Heart left ventricle (tissue), 16 donors: ENCODE results near the gene PDE6A. TPM values are rescaled to one million over a fixed set of nuclear protein-coding genes. Genes with fewer than 3 reads are reported as not detected.
A peak's percentile ranks its signal among the peaks of the same experiment; 100 is the strongest.

ENCODE experiments used
- ATAC-seq, 4 donors: fragments of 200-7000 bp; cut with Tn5 transposase; one replicate each; pipeline ENCODE4 v1.9.1; 2020 to 2022; ENCODE audit warnings: moderate library complexity in 4 of 4, mild to moderate bottlenecking in 3 of 4, moderate number of reproducible peaks in 1 of 4
- DNase-seq, 5 donors: peaks; one replicate each; pipeline ENCODE4 v3.0.0-alpha.2; 2020
- H3K27ac ChIP-seq, 12 donors: fragments of 200-600 bp; sonication (generic) in 4 of 12; one replicate each; pipeline versions ENCODE4 v1.5.0 to v1.8.0; 2016 to 2022; ENCODE audit warnings: mild to moderate bottlenecking in 2 of 12
- H3K27me3 ChIP-seq, 9 donors: fragments of 200-600 bp; sonication (generic) in 2 of 9; one replicate each; pipeline versions ENCODE4 v1.5.1 to v1.8.0; 2016 to 2022; ENCODE audit warnings: mild to moderate bottlenecking in 3 of 9
- H3K36me3 ChIP-seq, 9 donors: fragments of 200-600 bp; sonication (generic) in 2 of 9; one replicate each; pipeline versions ENCODE4 v1.5.0 to v1.8.0; 2018 to 2022; ENCODE audit warnings: mild to moderate bottlenecking in 2 of 9
- H3K4me1 ChIP-seq, 12 donors: fragments of 200-600 bp; sonication (generic) in 4 of 12; one replicate each; pipeline versions ENCODE4 v1.5.0 to v1.8.0; 2016 to 2022; ENCODE audit warnings: mild to moderate bottlenecking in 3 of 12
- H3K4me3 ChIP-seq, 12 donors: fragments of 200-600 bp; sonication (generic) in 4 of 12; one replicate each; pipeline versions ENCODE4 v1.5.0 to v1.8.0; 2017 to 2022; ENCODE audit warnings: mild to moderate bottlenecking in 9 of 12, moderate library complexity in 4 of 12
- H3K9me3 ChIP-seq, 12 donors: fragments of 200-600 bp; sonication (generic) in 4 of 12; one replicate each; pipeline versions ENCODE4 v1.5.0 to v1.8.0; 2016 to 2022; ENCODE audit warnings: mild to moderate bottlenecking in 1 of 12
- POLR2A ChIP-seq, 2 donors: fragments of 450-650 bp; IDR thresholded peaks; one replicate each; pipeline ENCODE4 v1.6.1; 2017; ENCODE audit warnings: antibody characterized with exemption in 2 of 2, mild to moderate bottlenecking in 2 of 2, moderate library complexity in 2 of 2
- WGBS, 4 donors: extraction: QIAGEN DNeasy Blood & Tissue Kit in 2 of 4; methylation state at CpG; one replicate each; pipeline versions ENCODE4 v1.1.5 to v1.1.7; 2013 to 2018; 5-methylcytosine and 5-hydroxymethylcytosine counted together
- intact Hi-C, 10 donors: fragments of 100-400 bp; cut with DNase I; formaldehyde crosslinking; loops; one replicate each; pipeline versions ENCODE4 v1.11.1 to v1.14.2; 2022
- polyA plus RNA-seq, 2 donors: library from polyadenylated mRNA; stranded (reverse); fragments of 200-250 nt; gene quantifications; one replicate each; pipeline ENCODE4 v1.2.3, GENCODE V29; 2013
- total RNA-seq, 9 donors: library from RNA; depleted of rRNA in 2 of 9; stranded (reverse); fragments of >200 nt in 2 of 9; fragmentation: NEBNext Ultra II Directional in 3 of 9; extraction: Animal tissue kit (Norgen Biotek cat#: 25700) in 3 of 9; gene quantifications; one replicate each; pipeline versions ENCODE4 v1.1.0 to v1.2.4, GENCODE V29; 2016 to 2023
- TF ChIP-seq, protein P1 (sequence below), 12 donors: fragments of 200-600 bp; sonication (generic) in 4 of 12; IDR thresholded peaks; one replicate each; pipeline versions ENCODE4 v1.5.0 to v1.8.0; 2018 to 2022; ENCODE audit warnings: antibody characterized with exemption in 12 of 12, mild to moderate bottlenecking in 5 of 12
- donor health status: ischemic (EF 13 %, LVEDD 7.1; RV severe dilation, severe dysfunction).
- donor health status: healthy with polysubstance abuse.
- donor health status: DM: no; HTN: yes; CAD: no.
- donor health status: DM: no; HTN: no; CAD: no.
- donor health status: ischemic (EF 25% LVEDD 6.9; RV normal size, moderate dysfunction).
- donor health status: ischemic (EF 25% LVEDD 5.7; RV mildly dilated, moderate dysfunction).
- donor health status: healthy.
- donor health status: DM: yes; HTN: yes; CAD: no.
- donor health status: ischemic (EF 35%, LVEDD 5.7; RV mildly dilated, moderate dysfunction).
- donor health status: nonischemic (EF 11% LVEDD 7.7; RV severe dilation, severe dysfunction).
- donor health status: DM: yes; HTN: yes; CAD: no.
- donor health status: PGD.
- donor health status: ischemic (EF 29% LVEDD 5.4; RV normal size, mild dysfunction).
- donor health status: nonischemic (EF 23%, LVEDD 6.1; RV moderate dilation, normal function).

The PDE6A gene
- total and polyA plus RNA-seq, 11 donors: 0.04 to 0.35 (median 0.11) TPM; not detected in 1

DNA sequence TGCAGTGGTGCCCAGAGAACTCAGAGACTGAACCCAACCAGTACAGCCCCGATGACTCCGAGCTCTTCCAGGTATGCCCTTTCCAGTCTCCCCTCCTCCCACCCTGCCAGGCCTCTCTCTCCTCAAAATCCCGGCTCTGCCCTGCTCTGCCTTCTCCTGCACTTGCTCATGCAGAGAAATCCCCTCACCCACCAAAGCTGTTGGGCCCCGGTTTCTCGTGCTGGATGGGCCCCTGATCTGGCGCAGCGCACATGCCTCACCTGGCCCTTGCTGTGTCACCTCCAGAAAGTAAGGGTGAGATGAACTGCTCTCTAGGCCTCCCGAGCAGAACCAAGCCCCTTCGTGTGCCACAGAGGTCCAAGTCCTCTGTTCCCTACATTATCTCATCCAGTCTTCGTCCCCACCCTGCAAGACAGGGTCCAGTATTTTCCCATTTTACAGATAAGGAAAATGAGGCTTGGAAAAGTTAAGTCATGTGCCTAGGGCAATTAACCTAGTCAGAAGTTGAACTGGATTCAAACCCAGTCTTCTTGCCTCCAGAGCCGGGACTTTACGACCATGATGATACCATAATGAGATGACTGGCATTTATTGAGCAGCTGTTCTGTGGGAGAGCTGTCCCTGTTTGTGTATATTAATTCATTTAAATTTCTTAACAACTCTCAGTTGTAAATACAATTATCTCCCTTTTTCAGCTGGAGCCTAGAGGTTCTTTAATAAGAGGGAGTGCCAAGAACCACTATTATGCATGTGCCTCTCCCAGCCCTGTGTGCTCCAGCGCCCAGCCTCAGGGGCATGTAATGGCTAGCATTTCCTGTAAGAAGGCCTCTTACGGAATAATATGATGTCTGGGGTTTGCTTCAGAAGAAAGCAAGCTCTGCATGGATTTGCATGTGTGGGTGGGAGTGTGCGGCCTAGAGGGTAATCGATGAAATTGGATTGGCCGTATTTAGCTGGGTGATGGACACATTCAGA lies 123.8 kb downstream of the PDE6A start:
- Histone ChIP-seq H3K4me1 (peaks cover 21 to 70% (median 47%) of the 10 kb centered on the region in 12 donors), H3K9me3 (no peaks in the 10 kb centered on the region), H3K27ac (peak overlapping the region in 11 of 12 donors; percentile 62 to 92 (median 88)), H3K4me3 (peak overlapping the region in 11 of 12 donors; percentile 4 to 52 (median 41)), H3K27me3 (no peaks in the 10 kb centered on the region), H3K36me3 (peaks cover 0 to 16% (median 0%) of the 10 kb centered on the region in 9 donors)
- TF ChIP-seq, protein P1, sequence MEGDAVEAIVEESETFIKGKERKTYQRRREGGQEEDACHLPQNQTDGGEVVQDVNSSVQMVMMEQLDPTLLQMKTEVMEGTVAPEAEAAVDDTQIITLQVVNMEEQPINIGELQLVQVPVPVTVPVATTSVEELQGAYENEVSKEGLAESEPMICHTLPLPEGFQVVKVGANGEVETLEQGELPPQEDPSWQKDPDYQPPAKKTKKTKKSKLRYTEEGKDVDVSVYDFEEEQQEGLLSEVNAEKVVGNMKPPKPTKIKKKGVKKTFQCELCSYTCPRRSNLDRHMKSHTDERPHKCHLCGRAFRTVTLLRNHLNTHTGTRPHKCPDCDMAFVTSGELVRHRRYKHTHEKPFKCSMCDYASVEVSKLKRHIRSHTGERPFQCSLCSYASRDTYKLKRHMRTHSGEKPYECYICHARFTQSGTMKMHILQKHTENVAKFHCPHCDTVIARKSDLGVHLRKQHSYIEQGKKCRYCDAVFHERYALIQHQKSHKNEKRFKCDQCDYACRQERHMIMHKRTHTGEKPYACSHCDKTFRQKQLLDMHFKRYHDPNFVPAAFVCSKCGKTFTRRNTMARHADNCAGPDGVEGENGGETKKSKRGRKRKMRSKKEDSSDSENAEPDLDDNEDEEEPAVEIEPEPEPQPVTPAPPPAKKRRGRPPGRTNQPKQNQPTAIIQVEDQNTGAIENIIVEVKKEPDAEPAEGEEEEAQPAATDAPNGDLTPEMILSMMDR (IDR thresholded peaks at IDR 0.05): no peak
- no peak for TF ChIP-seq POLR2A (IDR thresholded peaks at IDR 0.05)
- WGBS, 4 donors: 61 to 81% (median 66%) methylated on average over 17 of the region's 17 CpGs
- DNase-seq (no peak), ATAC-seq (no peak)
- intact Hi-C loops: loop anchor here in 4 of 10 donors (5.0 to 10.0 kb wide), 3 partner anchors 44 to 56 kb away; no protein-coding TSS in a partner anchor

DNA sequence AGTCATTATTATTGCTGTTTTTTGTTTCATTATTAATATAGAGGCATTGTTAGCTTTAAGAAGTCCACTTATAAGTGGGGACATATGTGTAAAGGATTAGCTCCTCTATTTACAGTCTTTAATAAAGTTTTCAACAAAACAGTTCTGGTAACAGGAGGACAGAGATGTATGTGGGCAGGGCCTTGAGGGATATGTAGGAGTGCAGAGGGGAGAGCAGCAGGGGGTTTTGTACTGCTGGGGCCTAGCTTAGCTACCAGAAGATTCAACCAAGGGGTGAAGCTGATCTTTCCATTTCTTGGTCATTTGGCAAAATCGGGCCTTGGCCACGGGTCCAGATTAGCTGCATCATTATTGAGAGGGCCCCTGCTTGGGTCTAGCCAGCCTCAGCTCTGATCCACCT lies 124.6 kb downstream of the PDE6A start:
- Histone ChIP-seq H3K27me3 (no peaks in the 10 kb centered on the region), H3K4me3 (peak overlapping the region in 7 of 12 donors; percentile 39 to 52 (median 46)), H3K27ac (peak overlapping the region in 11 of 12 donors; percentile 62 to 92 (median 88)), H3K36me3 (peaks cover 0 to 10% (median 0%) of the 10 kb centered on the region in 9 donors), H3K9me3 (no peaks in the 10 kb centered on the region), H3K4me1 (peaks cover 16 to 69% (median 39%) of the 10 kb centered on the region in 12 donors)
- TF ChIP-seq, protein P1 (IDR thresholded peaks at IDR 0.05): no peak
- TF ChIP-seq POLR2A (IDR thresholded peaks at IDR 0.05): no peak
- intact Hi-C loops: loop anchor here in 4 of 10 donors (5.0 to 10.0 kb wide), 3 partner anchors 43 to 55 kb away; no protein-coding TSS in a partner anchor
- WGBS, 4 donors: 53 to 64% (median 56%) methylated on average over 2 of the region's 2 CpGs
- DNase-seq (no peak), ATAC-seq (no peak)

DNA sequence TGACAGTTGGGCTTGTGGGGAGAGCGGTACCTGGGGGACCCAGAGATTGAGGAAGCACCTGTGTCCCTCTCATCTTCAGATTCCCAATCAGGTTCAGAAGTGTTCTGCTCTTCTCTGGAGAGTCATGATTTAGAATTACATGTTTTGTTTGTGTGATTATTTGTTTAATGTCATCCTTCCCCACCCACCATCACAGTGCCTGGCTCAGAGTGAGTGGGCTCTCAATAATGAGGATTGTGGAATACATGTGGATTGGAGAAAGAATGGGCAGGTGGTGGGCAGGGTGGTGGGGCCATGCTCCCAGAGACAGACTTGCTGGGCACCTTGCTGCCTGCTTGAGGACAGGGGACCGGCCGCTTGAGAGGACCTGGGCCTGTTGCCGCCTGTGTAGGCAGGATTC lies 126.5 kb downstream of the PDE6A start:
- Histone ChIP-seq H3K27ac (peak overlapping the region in 1 of 12 donors; percentile 14), H3K27me3 (no peaks in the 10 kb centered on the region), H3K9me3 (no peaks in the 10 kb centered on the region), H3K4me1 (peaks cover 6 to 59% (median 23%) of the 10 kb centered on the region in 12 donors), H3K36me3 (peaks cover 0 to 10% (median 0%) of the 10 kb centered on the region in 9 donors), H3K4me3 (no peak overlapping the region)
- TF ChIP-seq POLR2A (IDR thresholded peaks at IDR 0.05): no peak
- TF ChIP-seq, protein P1 (IDR thresholded peaks at IDR 0.05): no peak
- intact Hi-C loops: no loop called here
- ATAC-seq: no peak
- DNase-seq: no peak
- 89 to 97% (median 92%) methylated on average over 4 of the region's 4 CpGs for WGBS, 4 donors

DNA sequence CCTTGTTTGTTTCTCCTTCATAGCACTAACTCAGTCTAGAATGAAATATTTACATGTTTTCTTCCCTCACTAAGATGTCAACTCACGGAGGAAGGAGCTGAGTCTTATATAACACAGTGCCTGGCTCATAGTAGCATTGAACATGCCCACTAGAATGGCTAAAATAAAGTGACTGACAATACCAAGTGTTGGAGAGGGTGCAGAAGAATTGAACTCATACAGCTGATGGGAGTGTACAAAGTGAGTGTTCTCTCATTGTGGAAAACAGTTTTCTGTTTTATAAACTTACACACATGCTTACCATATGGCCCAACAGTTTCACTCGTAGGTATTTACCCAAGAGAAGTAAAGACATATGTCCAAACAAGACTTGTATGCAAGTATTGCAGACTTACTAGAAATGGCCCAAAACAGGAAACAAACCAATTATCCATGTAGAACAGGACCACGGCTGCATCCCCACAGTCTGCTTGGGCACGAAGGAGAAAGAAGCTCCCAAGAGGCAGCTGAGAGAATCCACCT lies 127.0 kb downstream of the PDE6A start:
- no peaks in the 10 kb centered on the region for H3K27me3 ChIP-seq
- peaks cover 5 to 59% (median 20%) of the 10 kb centered on the region in 12 donors for H3K4me1 ChIP-seq
- no peaks in the 10 kb centered on the region for H3K9me3 ChIP-seq
- WGBS, 4 donors: 79 to 89% (median 81%) methylated on average over 4 of the region's 4 CpGs
- no peak for ATAC-seq
- H3K4me3 ChIP-seq: no peak overlapping the region
- no peak for TF ChIP-seq POLR2A (IDR thresholded peaks at IDR 0.05)
- TF ChIP-seq, protein P1 (IDR thresholded peaks at IDR 0.05): no peak
- peaks cover 0 to 10% (median 0%) of the 10 kb centered on the region in 9 donors for H3K36me3 ChIP-seq
- intact Hi-C loops: no loop called here
- no peak for DNase-seq
- peak overlapping the region in 1 of 12 donors; percentile 14 for H3K27ac ChIP-seq
